SK-N-MC (cell line): Measurements from ENCODE around the gene ASPHD2.

Source experiments
- DNase-seq: peaks from one replicate; pipeline ENCODE4 v3.0.0-alpha.2; 2011; ENCODE audit warnings: low read depth, low spot score
- H3K27ac ChIP-seq: fragments of 200-600 bp; sonication (generic); 2 replicates; pipeline ENCODE4 v1.5.1; 2016; ENCODE audit warnings: mixed run types
- H3K36me3 ChIP-seq: fragments of 200-600 bp; sonication (generic); 2 replicates; pipeline ENCODE4 v1.6.1; 2017; ENCODE audit warnings: antibody characterized with exemption, low read length, mixed read lengths; ENCODE audit not compliant: insufficient read depth
- H3K4me3 ChIP-seq: fragments of 200-600 bp; sonication (generic); 2 replicates; pipeline ENCODE4 v1.5.1; 2016
- H3K9ac ChIP-seq: fragments of 200-600 bp; sonication (generic); 2 replicates; pipeline ENCODE4 v1.8.0; 2017; ENCODE audit warnings: mixed run types, mixed read lengths; ENCODE audit not compliant: insufficient read length
- H3K9me3 ChIP-seq: fragments of 200-600 bp; sonication (generic); 2 replicates; pipeline ENCODE4 v1.6.1; 2017; ENCODE audit warnings: low read depth, mild to moderate bottlenecking, antibody characterized with exemption, low read length, moderate library complexity, mixed read lengths
- EZH2 ChIP-seq: fragments of 200-600 bp; sonication (generic); IDR thresholded peaks from one replicate; pipeline ENCODE4 v1.6.1; 2017; ENCODE audit warnings: antibody characterized with exemption
- FOXP2 ChIP-seq: optimal IDR thresholded peaks from 2 replicates; pipeline ENCODE3; 2011; ENCODE audit warnings: mild to moderate bottlenecking, moderate library complexity; ENCODE audit not compliant: insufficient read depth; ENCODE audit errors: extremely low read length, control extremely low read depth
- POLR2AphosphoS5 ChIP-seq: IDR thresholded peaks from 2 replicates; pipeline ENCODE4 v1.6.1; 2012; ENCODE audit warnings: mild to moderate bottlenecking, low read depth, low read length, borderline replicate concordance

ASPHD2 gene

GRCh38 chr22:26471522-26471921 is 42.5 kb downstream of the ASPHD2 start:
- H3K36me3 ChIP-seq = peaks cover 85% of the 10 kb centered on the region
- DNase-seq = no peak

GRCh38 chr22:26474682-26475081 is 45.6 kb downstream of the ASPHD2 start:
- TF ChIP-seq EZH2 (no peak), FOXP2 (no peak), POLR2AphosphoS5 (no peak)
- no peak for DNase-seq
- H3K9me3 ChIP-seq = no peaks in the 10 kb centered on the region
- no peak overlapping the region for H3K27ac ChIP-seq
- H3K4me3 ChIP-seq = no peak overlapping the region
- peaks cover 82% of the 10 kb centered on the region for H3K36me3 ChIP-seq
- H3K9ac ChIP-seq = no peak overlapping the region

More at GRCh38 chr22:26471522-26471921, 42.5 kb downstream of the ASPHD2 start:
- no peak for TF ChIP-seq FOXP2
- no peak for TF ChIP-seq EZH2
- no peak for TF ChIP-seq POLR2AphosphoS5
- Histone ChIP-seq H3K27ac (no peak overlapping the region), H3K9me3 (no peaks in the 10 kb centered on the region), H3K4me3 (no peak overlapping the region), H3K9ac (no peak overlapping the region)

DNA sequence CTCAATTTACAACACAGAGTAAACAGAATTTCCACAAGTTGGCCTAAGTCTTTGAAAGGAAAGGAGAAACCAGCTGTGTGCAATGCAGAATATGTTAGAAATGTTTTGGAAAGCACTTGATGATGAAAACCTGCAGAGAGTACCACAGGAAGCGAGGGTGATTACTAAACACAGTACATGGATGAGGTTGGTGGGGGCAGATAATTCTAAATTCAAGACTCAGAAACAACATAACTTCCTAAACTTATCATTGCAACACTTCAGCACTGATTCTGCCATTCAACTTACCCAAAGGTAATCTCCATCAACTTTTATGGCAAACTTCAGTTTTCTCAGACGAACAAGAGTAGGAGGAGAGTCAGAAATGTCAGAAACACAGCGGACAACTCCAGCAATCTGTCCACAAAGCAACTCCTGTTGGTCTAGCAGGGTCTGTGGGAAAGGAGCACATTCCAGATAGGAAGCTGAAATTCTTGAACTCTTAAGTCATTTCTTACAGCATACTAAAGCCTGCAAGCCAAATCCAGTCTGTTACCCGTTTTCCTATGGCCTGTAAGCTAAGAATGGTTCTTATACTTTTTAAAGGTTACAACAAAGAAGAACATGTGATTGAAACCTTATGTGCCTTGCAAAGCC is 47.8 kb downstream of the ASPHD2 start:
- Histone ChIP-seq H3K9me3 (no peaks in the 10 kb centered on the region), H3K36me3 (peaks cover 70% of the 10 kb centered on the region), H3K9ac (no peak overlapping the region), H3K4me3 (no peak overlapping the region), H3K27ac (no peak overlapping the region)
- DNase-seq = no peak
- TF ChIP-seq POLR2AphosphoS5 = no peak

DNA sequence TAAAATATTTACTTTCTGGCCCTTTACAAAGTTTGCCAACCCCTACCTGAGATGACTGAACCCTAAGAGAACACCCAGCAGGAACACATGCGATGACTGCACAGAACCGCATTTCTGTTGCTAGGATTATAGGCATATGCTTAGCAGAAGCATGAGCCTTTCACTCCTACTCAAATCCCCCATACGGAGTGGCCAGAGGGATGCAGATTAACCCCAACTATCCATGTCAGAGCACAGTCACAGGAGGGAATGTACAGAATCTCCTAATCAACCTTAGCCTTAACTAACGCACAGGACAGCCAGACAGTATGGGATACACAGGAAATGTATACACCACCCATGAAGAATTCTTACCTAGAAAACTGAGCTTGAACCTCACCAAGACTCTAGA is 48.3 kb downstream of the ASPHD2 start:
- Histone ChIP-seq H3K36me3 (peaks cover 65% of the 10 kb centered on the region), H3K27ac (no peak overlapping the region), H3K4me3 (no peak overlapping the region), H3K9ac (no peak overlapping the region), H3K9me3 (no peaks in the 10 kb centered on the region)
- DNase-seq = no peak
- TF ChIP-seq EZH2 (no peak), POLR2AphosphoS5 (no peak), FOXP2 (no peak)

DNA sequence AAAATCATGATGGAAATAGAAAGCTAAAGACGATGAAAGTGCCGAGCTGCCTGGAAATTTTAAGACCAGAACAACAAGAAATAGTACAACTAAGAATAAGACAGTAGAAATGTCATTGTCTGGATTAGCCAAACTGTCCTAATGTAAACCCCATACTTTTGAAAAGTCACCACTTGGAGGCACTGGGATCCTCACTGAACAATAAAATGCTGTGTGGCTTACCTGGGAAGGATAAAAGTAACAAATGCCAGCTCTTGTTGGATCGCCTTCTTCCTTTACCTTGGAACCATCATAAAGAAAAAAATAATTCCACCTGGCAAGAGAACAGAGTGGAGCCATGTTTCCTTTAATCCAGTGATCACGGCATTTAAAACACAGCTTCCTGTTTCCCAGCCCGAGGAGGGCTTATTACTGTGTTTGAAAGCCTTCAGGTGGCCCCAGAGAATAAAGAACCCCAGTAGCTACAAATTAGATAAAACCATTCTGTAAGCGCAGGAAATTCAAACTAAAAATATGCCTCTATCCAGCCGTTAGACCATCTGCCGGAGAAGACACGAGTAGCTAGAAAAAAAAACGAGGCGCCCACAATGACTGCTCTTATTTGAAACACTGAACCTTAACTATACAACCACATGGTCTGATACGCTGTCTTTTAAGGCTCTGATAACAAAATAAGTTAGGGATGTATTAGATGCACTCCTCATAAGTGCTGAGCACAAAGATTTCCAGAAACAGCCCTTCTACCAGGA is 50.2 kb downstream of the ASPHD2 start:
- no peak for TF ChIP-seq FOXP2
- no peak for TF ChIP-seq EZH2
- no peak for TF ChIP-seq POLR2AphosphoS5
- DNase-seq = no peak

DNA sequence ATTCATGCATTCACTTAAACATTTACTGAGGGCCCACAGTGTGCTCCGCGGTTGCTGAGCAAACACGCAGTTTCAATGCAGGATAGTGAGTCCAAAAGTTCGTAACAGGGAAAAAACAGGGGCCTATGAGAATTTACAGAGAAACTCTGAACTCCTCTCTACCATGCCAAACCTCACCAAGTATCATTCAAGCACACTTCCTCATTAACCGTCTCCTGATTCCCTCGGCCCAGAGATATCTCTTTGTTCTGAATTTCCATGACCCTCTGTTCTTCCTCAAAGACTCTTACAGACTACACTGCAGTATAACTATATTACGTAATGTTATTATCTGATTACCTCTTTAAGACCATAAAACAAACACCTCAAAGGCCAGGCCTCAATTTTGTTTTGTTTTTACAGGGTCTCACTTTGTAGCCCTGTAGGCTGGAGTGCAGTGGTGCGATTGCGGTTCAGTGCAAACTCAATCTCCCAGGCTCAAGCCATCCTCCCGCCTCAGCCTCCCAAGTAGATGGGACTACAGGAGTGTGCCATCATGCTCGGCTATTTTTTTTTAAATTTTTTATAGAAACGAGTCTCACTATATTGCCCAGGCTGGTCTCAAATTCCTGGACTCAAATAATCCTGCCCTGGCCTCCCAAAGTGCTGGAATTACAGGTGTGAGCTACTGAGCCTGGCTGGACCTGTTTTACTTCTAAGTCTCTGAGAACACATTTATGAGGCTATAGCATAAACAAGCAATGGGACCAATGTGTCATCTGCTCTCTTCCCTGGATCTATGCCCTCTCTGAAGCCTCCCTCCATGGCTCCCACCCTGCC is 50.9 kb downstream of the ASPHD2 start:
- no peak for DNase-seq
- H3K9ac ChIP-seq = peak overlapping the region; percentile 87
- H3K4me3 ChIP-seq = peak overlapping the region; percentile 78
- TF ChIP-seq FOXP2 = no peak
- TF ChIP-seq EZH2 = no peak
- no peak for TF ChIP-seq POLR2AphosphoS5
- H3K9me3 ChIP-seq = no peaks in the 10 kb centered on the region
- H3K27ac ChIP-seq = peak overlapping the region; percentile 83
- H3K36me3 ChIP-seq = peaks cover 44% of the 10 kb centered on the region

More for the DNA sequence above, 50.2 kb downstream of the ASPHD2 start:
- Histone ChIP-seq H3K36me3 (peaks cover 51% of the 10 kb centered on the region), H3K9ac (peak overlapping the region; percentile 87), H3K4me3 (peak overlapping the region; percentile 78), H3K27ac (peak overlapping the region; percentile 83), H3K9me3 (no peaks in the 10 kb centered on the region)

GRCh38 chr22:26480611-26480932 is 51.5 kb downstream of the ASPHD2 start:
- TF ChIP-seq FOXP2 (no peak), EZH2 (no peak), POLR2AphosphoS5 (no peak)
- Histone ChIP-seq H3K36me3 (peaks cover 42% of the 10 kb centered on the region), H3K9ac (no peak overlapping the region), H3K9me3 (no peaks in the 10 kb centered on the region), H3K27ac (no peak overlapping the region), H3K4me3 (peak overlapping the region; percentile 78)
- DNase-seq = no peak

DNA sequence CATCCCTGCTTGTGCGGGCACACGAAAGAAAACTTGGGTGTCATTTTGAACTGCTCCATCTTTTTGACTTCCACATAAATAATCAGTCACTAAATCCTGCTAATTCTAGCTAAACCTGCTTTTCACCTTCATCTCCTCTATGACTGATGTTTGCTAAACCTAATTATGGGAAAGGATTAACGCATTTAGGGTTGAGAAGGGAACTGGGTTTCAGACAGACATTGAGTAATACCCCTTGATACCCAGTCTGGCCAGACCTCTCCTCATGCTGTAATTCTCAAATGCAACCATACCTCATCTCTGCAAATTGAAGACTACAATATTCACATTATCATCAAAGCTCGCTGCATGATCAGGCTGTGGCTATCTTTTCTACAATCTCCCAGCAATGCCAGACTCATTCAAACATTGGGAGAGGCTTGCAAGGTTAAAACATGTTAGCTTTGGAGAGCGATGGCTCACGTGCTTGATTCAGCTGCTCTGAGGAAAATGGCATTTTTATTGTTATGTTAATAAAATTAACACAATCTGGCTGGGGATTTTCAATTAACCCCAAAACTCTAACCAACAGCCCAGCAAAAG is 52.1 kb downstream of the ASPHD2 start:
- Histone ChIP-seq H3K27ac (no peak overlapping the region), H3K9ac (no peak overlapping the region), H3K9me3 (no peaks in the 10 kb centered on the region), H3K36me3 (peaks cover 36% of the 10 kb centered on the region), H3K4me3 (no peak overlapping the region)
- TF ChIP-seq POLR2AphosphoS5 = no peak
- no peak for TF ChIP-seq FOXP2
- TF ChIP-seq EZH2 = no peak
- no peak for DNase-seq
